ENCODE measurements around the gene ATP9B.

ATP9B gene

GRCh38 chr18:79204889-79205807 is 136.0 kb downstream of the ATP9B start:
- DNase-seq = no peak

DNA sequence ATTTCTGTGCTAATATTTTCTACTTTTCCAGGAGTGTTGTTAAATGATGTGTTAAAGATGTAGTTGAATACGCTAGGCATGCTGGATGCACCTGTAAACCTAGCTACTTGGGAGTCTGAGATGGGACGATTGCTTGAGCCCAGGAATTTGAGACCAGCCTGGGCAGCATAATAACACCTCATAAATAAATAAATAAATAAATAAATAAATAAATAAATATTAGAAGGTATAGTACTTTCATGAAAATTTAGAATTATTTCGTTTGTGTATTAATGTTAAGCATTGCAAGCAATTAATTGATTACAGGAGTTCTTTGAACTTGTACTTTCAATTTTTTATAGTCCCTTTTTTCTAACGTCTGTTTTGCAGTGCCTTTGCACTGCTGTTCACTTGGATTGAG is 137.2 kb downstream of the ATP9B start:
- no peak for DNase-seq

GRCh38 chr18:79208906-79209305 is 139.7 kb downstream of the ATP9B start:
- no peak for DNase-seq

- DNase-seq = no peak
Measured at GRCh38 chr18:79210002-79210910, 141.1 kb downstream of the ATP9B start.

- DNase-seq = no peak
Measured at GRCh38 chr18:79211844-79212243, 142.7 kb downstream of the ATP9B start.

DNA sequence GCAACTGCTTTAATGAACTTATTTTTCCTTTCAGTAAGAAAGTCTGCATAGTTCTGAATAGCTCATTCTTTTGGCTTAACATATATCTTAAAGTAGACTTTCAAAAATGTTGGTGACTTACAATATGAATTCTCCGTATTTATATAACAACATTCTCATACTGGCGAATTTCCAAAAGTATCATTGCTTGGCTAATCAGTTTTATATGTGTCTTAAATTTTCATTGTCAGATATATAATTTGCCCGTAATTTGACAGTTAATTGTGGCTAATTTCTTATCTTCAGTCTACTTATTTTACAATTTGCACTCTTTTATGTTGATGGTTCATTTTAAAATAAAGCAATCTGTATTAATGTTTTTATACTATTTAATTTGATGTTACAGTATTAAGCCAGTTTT is 144.9 kb downstream of the ATP9B start:
- no peak for DNase-seq

DNA sequence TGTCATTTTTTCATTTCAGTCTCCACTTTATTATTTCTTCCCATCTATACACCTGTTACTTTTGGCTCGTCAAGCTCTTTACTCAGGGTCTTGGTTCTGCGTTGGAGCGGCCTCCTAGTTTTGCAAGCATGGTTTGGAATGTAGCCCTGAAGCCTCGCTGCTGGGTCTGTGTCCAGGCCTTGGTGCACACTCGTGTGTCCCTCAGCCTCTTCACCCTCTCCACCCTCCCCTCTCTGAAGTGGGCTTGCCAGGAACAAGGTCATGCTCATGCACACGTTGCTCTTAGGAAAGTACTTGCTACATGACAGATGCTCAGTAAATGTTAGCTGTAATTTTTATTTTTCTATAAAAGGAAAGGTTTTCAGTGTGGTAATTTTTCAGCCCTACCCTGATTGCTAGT is 147.0 kb downstream of the ATP9B start:
- DNase-seq = no peak

GRCh38 chr18:79217979-79218604 is 148.9 kb downstream of the ATP9B start:
- DNase-seq = no peak

DNA sequence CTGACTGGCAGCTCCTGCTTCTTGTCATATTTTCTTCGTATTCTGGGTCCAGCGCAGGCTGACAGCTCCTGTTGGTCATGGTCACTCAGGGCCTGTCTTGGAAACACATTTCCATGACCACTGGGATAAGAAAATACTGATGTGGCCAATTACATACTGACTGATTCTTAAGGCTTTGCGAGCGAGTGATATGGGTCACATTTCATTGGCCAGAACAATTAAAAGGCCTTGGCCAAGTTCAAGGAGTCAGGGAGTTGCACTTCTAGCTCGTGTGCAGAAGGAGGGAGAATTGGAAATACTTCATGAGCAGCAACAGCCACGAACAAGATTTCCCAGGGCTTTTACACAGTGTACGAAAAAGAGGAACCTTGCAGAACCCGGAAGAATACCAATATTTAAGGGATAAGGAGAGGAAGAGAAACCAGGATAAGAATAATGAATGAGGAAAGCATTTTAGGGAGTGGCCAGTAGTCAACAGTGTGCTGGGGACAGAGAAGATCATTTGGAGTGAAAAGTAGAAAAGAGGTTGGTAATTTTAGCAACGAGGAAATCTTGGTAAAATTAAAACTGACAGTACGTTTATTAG is 149.5 kb downstream of the ATP9B start:
- DNase-seq = no peak

GRCh38 chr18:79221136-79221535 is 151.9 kb downstream of the ATP9B start:
- no peak for DNase-seq

DNA sequence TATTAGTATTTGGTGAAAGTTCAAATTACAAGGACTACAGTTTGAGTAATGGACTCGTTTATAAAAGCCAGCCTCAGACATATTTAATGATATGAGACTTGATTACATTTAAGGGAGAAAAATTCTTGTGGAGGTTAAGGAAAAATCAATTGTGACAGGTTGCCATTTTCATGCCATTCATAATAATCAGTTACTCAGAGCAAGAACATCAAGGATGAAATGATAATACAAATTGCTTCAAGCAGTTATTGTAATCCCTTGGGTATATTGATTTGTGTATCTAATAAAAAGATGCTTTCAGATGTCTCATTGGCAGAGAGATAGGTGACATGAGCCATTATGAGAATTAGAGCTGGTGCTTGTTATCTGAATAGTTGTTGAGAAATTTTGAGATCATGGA is 153.6 kb downstream of the ATP9B start:
- DNase-seq = no peak

GRCh38 chr18:79223431-79223830 is 154.2 kb downstream of the ATP9B start:
- no peak for DNase-seq

DNA sequence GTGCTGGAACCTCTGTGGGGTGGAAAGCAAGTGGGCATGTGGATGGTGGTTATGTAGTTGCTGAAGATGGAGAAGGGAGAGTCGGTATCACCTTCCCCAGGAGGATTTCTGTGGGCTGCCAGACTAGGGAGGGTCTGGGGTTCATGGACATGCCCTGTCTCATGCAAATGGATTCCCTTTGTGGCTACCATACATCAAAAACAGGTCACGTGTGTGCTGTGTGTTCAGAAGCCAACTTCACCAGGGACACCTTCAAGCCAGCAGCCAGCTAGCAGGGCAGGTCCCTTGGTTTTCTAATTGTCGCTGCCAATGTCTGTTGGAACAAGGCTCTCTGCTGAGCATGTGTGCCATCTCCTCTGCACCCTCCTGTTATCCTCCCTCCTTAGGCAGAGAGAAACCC is 155.2 kb downstream of the ATP9B start:
- no peak for DNase-seq

- no peak for DNase-seq
Measured at GRCh38 chr18:79227621-79228020, 158.4 kb downstream of the ATP9B start.

DNA sequence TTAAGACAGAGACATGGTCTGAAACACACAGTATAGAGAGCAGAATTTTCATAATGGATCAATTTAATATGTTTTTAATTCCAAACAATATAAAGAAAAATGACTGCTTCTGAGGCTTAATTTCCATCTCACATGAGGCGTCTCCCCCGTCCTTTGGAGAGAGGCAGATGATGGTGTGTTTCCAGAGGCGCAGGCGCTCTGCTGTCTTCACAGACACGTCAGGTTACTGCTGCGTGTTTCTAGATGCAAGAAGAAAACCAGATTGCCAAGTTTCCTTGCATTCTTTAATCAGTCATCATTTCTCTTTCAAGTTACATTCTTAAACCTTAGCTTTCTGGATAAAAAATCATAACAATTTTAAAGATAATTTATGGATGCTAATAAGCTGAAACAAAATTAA is 160.2 kb downstream of the ATP9B start:
- no peak for DNase-seq

- no peak for DNase-seq
Measured at GRCh38 chr18:79234438-79234837, 165.2 kb downstream of the ATP9B start.

DNA sequence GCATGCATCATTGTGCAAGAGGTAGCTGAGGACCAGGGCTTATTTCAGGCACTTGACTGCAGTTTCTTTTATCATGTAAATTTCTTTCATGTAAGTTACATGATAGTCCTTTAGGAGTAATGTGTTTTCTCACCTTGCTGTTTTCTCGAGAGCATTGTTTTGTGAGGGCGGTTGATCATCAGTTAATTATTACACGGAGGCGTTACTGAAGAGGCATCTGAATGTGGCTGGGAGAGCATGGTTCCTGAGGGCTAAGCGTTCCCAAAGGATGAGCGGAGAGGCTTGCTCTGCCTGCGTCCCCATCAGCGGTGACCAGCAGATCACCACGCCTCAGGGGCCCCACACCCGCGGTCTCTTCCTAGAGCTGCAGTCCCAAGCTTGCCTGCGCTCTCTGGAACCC is 170.4 kb downstream of the ATP9B start:
- peak; percentile 27 for DNase-seq

DNA sequence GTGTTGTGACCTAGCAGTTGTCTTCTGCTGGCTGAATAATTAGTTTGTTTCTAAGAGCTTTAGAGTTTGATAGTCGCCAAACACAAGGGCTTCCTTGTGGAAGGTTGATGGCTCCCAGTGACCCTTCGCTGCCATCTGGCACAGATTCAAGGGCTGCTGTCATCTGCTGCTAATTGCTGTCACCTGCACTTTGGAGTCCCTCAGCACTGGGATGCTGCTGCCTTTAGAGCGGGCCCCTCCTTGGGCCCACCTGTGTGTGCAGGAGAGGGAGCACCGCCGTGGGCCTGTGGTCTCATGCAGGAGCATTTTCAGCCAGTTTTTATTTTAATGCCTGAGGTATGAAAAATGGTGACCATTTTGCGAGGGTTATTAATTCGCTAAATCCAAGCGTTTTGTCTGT is 172.6 kb downstream of the ATP9B start:
- peak; percentile 40 for DNase-seq

- no peak for DNase-seq
Measured at GRCh38 chr18:79242246-79242645, 173.1 kb downstream of the ATP9B start.

- DNase-seq = no peak
Measured at GRCh38 chr18:79245517-79246001, 176.4 kb downstream of the ATP9B start.

DNA sequence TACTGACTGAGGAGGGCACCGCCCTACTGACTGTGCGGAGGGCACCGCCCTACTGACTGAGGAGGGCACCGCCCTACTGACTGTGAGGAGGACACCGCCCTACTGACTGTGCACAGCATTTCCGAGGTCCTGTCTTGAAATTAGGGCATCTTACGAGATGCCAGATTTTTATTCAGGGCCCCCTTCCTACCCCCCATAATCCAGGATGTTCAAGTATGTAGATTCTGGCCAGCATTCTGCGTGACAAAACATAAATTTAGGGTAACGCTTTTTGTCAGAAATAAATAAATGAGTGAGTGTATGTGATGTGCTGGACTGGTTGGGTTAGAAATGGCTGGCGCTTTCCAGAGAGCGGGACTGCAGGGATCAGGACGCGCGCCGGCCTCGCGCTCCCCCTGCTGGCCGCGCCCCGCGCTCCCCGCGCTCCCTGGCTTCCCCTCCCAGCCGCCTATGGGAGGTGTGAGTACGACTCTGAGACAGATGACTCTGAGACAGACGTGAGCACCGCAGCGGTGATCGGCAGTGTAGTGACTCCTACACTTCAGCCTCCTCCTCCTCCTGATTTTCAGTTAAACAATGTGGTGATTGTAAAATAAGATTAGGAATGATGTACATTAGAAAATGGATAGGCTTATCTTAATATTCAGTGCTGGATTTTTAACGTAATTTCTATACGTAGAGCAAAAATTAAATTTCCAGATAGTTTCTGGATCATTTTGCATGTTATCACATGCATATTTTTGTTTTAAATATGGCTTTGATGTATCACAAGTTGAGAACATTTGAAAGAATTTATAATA is 177.3 kb downstream of the ATP9B start:
- no peak for DNase-seq

- DNase-seq = no peak
Measured at GRCh38 chr18:79248495-79249060, 179.4 kb downstream of the ATP9B start.

All from NCI-H1436 (cell line).